ENCODE measurements around the gene PIK3R1. TPM values are rescaled to one million over a fixed set of nuclear protein-coding genes. Genes with fewer than 3 reads are reported as not detected.
"Not testable (repeated sequence)": the region's sequence is repeated elsewhere in the genome, so short reads cannot be mapped to it uniquely, and the experiment has no call there.

The PIK3R1 gene
- total RNA-seq, 2 donors from 2014 or later, result 65.2 to 172 TPM

DNA sequence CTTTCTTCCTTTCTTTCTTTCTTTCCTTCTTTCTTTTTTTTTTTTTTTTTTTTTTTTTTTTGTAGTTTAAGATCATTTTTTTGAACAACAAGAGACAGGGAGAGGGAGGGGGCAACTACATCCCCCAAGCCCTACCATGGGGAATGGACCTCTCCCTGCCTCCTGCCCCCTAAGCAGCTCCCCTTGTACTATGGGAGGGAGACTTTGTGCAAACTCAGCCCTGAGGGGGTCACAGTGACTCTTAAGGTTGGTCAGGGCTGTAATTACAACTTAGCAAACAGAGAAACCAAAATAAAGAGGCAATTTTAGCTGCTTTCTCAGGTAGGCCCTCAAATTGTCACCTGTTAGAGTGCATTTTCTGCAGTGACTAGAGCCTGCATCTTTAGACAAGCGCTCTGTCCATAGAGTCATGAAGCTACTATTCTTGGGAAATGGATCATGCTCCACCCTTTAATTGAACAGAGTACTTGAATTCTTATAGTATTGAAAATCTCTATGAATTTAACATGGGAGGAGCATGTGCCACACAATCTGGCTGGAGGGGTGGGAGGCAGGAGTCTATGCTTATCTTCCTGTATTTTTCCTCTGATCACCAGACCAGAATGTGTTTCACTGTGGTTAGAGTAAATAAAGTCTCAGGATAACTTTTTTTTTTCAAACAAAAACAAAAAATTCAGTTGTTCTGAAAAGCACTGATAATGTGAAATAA is 24.3 kb upstream of the PIK3R1 start:
- intact Hi-C loops (cut with DNase I), result no loop called here
- DNase-seq (ENCODE audit: low spot score), result no peak

DNA sequence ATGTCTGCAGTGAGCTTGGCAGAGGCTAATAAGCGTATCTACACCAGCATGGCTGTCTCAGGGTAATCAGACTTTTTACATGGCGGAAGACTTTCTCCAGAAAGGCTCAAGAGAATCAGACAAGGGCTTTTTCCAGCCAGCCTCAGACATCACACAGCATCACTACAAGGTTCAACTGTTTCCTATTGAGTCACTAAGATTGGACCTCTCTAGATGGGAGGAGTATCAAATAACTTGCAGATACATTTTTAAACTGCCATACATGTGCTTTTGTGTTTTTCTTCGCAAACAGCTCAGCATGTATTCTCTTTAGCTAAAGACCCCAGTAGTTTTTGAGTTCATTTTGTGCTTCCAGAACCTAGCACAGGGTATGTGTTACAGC is 22.9 kb upstream of the PIK3R1 start:
- intact Hi-C loops (cut with DNase I), result no loop called here
- no peak for DNase-seq (ENCODE audit: low spot score)

DNA sequence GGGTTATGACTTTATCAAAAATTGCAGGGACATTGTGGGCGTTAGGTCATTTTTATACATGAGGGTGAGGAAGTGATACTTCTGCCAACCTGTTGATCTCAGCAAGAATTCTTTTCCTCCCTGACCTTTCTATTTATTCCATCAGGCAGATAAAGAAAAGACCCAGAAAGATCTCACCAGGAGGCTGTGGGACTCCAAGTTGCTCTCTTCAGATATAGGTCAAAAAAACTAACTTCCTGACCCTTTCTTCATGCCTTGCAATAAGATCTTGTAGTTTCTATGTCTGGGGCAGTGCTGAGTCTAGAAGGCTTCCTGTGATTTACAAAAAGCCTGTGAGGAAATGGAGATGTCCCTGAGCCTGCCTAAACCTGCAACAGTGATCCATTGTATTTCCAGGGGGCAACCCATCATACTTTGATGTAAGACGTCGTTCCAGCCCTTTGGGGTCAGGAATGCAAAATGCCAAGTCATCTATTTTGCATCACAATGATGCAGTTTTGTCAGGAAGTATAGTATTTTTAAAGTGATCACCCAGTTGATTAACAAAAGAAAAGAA is 22.0 kb upstream of the PIK3R1 start:
- intact Hi-C loops (cut with DNase I), result no loop called here
- DNase-seq (ENCODE audit: low spot score), result no peak

DNA sequence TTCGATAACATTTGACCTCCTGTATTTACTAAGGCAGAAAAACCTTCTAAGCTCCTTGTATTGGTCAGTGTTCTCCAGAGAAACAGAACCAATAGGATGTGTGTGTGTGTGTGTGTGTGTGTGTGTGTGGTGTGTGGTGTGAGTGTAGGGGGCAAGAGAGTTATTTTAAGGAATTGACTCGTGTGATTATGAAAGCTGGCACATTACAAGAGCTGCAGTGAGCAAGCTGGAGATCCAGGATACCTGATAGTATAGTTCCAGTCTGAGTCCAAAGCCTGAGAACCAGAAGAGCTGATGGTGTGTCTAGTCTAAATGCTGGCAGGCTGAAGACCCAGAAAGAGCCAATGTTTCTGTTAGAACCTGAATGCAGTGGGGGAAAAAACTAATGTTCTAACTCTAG is 21.2 kb upstream of the PIK3R1 start:
- no peak for DNase-seq (ENCODE audit: low spot score)
- intact Hi-C loops (cut with DNase I), result no loop called here

DNA sequence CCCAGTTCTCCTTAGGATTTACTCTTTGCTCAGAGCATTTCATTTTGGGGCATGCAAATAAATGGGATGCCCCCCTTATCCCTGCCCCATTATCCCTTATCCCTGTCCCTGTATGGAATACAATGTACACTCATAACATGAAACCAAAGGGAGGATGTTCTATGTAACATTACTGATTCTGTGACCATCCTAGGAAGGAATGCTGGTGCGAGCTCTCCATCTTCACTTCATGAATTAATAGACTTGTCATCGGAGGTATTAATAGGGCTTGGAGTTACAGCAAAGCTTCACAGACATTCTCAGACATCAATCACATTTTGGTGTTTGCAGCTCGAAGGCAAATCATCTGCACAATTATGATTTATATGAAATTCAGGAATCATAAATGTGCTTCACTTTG is 20.4 kb upstream of the PIK3R1 start:
- no peak for DNase-seq (ENCODE audit: low spot score)
- intact Hi-C loops (cut with DNase I), result no loop called here

DNA sequence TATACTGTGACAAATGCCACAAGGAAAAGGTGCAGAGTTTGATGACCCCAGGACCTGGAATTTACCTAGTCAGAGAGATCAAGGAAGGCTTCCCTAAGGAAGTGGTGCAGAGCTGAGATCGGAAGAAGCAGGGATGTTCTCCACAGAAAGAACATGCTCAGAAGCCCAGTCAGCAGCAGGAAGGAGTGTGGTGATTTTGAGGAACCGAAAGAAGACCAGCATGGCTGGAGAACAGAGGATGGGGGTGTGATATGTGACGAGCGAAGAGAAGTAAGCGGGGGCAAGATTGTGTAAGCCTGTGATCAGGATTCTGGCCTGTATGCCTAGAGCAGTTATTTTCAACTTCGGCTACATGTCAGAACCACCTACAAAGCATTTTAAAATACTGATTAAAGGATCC is 18.7 kb upstream of the PIK3R1 start:
- DNase-seq (ENCODE audit: low spot score), result no peak
- intact Hi-C loops (cut with DNase I), result no loop called here

DNA sequence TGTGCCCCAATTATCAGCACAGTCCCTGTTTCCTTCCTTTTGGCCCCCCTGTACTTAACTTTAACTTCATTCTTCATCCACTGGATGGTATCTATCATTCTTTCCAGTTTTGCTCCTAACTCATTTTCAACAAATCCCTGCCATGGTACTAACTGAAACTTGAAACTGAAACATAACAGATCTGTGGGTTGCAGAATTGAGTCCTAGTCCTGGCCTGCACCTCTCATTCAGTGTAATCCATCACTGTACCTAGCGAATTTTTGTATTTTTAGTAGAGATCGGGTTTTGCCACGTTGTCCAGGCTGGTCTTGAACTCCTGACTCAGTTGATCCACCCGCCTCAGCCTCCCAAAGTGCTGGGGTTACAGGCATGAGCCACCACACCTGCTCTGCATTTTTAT is 15.3 kb upstream of the PIK3R1 start:
- intact Hi-C loops (cut with DNase I), result no loop called here
- no peak for DNase-seq (ENCODE audit: low spot score)

DNA sequence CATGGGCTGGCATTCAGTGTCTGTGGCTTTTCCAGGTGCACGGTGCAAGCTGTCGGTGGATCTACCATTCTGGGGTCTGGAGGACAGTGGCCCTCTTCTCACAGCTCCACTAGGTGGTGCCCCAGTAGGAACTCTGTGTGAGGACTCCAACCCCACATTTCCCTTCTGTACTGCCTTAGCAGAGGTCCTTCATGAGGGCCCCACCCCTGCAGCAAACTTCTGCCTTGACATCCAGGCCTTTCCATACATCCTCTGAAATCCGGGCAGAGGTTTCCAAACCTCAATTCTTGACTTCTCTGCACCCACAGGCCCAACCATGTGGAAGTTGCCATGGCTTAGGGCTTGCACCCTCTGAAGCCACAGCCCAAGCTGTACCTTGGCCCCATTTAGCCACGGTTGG is 4.9 kb upstream of the PIK3R1 start:
- intact Hi-C loops (cut with DNase I); DNase-seq (ENCODE audit: low spot score): not testable (repeated sequence)

DNA sequence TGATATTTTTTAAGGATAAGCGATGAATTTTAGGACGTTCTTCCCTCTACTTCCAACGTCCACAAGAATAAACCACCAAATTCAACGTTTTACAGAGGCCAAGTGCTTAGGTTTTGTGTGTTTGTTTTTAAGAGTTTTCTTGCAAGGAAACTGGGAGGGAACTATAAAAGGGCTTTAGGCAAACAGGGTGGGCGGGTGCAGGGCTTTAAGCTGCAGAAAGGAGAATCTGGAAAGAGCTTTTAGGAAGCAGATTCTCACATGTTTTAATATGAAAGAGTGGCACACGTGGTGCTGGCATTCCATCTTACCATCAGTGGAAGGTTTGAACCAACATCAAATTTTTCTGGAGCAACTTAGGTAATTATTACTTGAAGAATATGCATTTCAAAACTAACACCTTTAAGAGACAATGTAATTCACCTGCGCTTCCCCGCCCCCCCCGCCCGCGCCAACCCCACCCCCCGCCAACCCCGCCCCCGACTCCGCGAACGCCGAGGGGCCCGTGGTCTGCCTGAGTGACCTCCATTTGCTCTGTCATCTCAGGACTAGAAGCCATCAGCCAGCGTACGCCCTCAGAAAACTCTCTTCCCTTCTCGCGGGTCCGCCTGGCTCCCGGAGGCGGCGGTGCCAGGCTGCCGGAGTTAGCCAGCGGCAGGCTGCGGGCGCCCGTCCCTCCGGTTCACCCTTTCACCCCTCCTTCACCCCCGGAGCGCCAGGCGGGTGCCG is 911 bp upstream of the PIK3R1 start:
- intact Hi-C loops (cut with DNase I), result no loop called here
- peak; percentile 58 for DNase-seq (ENCODE audit: low spot score)

DNA sequence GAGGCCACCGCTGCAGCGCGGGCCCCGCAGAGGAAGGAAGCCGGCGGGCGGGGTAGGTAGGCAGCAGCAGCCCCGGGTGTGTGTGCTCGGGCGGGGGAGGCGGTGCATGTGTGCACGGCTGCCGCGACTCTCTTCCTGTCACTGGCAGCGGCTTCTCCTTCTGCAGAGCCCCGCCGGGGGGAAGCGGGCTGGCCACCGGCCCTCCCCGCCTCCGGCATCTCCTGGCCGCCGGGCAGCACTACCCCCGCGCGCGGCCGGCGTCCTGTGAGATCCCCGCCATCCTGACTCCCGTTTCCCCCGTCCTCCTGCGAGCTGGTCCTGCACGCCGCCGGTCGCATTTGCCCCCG is 315 bp downstream of the PIK3R1 start:
- no peak for DNase-seq (ENCODE audit: low spot score)
- intact Hi-C loops (cut with DNase I), result no loop called here

DNA sequence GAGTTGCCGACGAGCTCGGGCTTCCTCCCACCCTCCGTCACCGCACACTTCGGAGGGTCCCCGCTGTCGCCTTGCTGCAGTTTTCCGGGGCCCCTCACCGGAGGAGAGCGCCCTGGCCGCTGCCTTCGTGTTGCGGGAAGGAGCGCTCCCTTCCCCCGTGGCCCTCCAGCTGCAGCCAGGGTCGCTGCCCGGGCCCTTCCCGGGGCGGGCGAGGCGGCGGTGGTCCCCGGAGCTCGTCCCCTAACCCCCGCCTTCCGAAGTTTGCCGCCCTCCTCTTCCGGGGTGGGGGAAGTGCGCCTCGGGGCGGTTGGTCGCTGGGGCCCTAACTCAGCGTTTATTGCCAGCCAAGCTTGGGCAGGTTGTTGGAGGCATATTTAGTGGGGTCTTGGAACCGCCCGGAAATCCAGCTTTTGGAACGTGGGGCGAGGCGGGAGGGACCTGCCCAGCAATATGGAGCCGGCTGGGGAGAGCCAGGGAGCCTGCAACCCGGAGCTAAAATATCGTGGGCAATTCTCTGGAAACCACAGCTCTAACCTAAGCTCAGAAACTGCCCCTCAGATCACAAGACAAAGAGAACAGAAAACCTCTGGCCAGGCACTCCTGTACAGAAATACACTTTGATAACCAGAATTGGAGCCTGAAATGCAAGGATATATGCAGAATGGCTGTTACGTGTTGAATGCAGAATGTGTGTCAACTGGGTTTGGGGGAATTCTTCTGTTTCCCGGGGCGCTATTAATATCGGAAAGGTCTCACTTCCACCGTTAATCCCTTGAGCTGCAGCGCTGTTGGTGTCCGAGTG is 890 bp downstream of the PIK3R1 start:
- intact Hi-C loops (cut with DNase I), result no loop called here
- peak; percentile 85 for DNase-seq (ENCODE audit: low spot score)

DNA sequence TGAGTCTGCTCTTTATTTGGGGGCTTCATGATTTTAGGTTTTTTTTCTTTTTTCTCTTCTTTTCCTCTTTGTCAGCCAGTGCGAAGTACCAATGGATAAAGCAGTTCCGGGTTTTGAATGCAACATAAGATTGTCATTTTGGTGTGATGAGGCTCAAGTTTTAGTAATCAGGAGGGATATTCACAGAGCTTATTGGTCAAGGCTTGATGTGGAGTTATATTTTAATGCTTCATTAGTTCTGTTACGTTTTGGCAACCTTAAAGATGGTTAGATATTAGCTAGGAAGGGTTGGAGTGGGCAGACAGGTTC is 1.4 kb downstream of the PIK3R1 start:
- DNase-seq (ENCODE audit: low spot score), result no peak
- intact Hi-C loops (cut with DNase I), result no loop called here

DNA sequence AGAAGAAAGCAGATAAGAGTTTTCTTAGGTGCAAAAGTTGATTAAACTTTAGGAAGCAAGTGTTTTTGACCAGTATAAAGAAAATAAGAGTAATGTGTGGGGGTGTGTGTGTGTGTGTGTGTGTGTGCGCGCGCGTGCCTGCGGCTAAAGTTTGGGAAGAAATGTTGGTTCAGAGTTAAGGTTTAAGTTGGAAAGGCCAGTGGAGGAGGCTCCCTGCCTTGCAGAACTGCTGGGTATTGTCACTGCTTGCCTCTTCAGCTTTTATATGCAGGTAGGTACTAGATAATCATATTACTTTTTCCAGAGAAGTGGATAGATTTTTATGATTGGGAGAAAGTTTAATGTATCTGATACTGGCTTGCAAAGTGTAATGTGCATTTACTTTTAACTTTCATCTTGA is 2.0 kb downstream of the PIK3R1 start:
- DNase-seq (ENCODE audit: low spot score), result peak; percentile 63
- intact Hi-C loops (cut with DNase I), result no loop called here

DNA sequence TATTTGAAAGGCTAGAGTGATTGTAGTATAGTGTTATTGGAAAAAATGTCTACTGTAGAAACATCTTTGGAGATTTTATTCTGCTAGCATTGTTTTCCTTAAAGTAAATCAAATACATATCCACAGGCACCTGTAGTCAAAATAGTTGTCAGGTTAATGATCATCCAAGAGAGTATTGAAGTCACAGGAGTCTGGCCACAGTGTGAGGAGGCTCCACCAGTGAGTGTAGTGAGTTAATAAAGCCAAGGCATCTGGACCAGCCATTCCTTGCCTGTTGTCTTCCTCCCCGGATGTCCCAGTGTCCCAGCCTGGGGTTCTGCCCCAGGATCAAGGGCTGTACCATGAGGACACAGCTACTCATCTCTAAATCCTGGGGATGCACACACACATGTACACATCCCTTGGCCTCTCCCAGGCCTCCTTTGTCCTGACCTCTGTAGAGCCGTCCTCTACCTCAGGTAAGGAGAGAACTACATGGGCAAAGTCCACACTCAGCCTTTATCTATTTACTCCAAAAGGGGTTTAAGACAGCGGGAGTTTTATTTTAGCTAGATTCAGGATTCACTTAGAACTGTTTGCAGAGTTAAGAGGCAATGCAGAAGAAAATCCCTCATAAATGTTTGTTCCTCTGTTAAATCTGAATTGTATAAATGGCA is 3.7 kb downstream of the PIK3R1 start:
- intact Hi-C loops (cut with DNase I), result no loop called here
- DNase-seq (ENCODE audit: low spot score), result peak; percentile 55

DNA sequence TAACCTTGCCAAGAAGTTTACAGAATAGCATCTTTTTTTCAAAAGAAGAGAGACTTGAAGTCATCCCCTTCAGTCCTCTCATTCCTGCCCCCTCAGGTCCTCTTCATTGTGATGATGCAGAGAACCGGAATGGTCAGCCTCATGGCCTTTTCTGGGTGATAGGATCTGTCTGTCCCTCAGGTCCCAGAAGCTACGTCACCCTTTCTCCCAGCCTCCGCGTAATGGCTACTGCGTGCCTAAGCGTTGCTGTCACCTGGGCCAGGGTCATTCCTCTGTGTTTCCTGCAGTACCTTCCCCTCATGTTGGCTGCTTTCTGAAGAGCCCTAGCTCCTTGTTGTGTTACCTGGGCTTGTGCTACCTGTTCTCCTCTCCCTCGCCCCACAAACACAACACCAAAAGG is 4.7 kb downstream of the PIK3R1 start:
- no peak for DNase-seq (ENCODE audit: low spot score)
- intact Hi-C loops (cut with DNase I), result no loop called here

DNA sequence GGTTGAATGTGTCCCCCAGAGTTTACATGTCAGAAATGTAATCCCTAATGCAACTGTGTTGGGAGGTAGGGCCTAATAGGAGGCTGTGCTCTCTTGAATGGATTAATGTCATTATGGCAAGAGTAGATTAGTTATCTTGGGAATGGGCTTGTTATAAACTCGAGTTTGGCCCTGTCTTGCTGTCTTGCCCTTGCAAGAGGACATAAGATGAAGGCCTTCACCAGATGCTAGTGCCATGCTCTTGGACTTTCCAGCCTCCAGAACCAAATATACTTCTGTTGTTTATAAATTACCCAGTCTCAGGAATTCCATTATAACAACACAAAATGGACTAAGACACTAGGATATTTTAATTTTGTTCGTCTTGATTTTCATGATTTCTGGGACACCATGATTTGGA is 5.4 kb downstream of the PIK3R1 start:
- DNase-seq (ENCODE audit: low spot score), result no peak
- intact Hi-C loops (cut with DNase I), result no loop called here

DNA sequence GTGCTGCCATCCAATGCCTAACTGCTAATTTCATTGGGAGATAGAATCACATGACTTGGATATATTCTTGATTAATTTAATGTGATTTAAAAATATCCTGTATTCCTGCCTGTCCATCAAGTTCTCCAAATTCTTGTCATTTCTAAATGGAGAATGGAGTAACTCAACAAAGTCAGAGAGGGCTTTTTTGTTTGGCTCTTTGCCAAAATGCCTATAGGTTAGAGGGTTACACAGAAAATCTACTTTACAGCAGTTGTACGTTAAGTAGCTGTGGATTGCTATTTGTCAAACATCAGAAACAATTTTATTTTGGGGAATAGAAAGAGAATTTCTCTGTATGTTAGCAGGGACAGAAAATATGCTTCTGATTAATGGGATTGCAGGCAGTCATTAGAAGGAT is 5.9 kb downstream of the PIK3R1 start:
- intact Hi-C loops (cut with DNase I), result no loop called here
- DNase-seq (ENCODE audit: low spot score), result no peak

DNA sequence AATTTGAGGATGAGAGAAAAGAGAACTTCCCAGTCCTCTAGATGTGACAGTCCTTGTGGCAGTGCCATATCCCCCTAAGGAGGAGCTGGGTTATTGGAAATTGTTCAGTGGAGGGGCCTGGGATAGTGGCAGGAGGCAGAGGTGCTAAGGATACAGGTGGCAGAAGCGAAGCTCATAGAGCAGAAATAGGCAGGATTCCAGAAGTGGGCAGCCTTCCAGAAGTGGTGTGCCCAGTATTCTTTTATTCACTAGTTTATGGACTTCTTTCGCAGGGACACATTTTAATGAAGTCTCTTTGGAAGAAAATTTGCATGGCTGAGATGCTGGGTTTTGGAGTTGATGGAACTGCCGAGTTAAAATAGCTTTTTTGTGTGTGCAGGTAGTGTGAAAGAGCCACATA is 6.8 kb downstream of the PIK3R1 start:
- DNase-seq (ENCODE audit: low spot score), result no peak
- intact Hi-C loops (cut with DNase I), result no loop called here

DNA sequence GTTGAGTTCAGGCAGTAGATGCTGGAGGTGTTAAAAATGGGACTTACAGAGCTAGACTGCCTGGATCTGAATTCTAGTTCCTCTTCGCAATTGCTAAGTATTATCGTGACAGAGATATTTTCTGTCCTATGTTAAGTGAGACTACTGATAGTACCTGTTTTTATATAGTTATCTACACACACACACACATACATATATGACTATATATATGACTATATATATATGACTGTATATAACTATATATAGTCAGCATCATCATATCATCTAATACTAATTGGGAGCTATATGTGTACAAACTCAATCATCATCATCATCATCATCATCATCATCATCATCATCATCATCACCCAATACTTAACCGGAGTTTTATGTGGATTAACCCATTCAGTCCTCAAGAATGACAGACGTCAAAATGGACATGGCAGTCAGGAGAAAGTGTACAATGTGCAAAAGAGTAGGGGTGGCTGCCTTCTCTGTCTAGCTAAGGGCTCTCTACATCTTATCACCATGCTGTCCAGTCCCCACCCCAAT is 7.3 kb downstream of the PIK3R1 start:
- DNase-seq (ENCODE audit: low spot score), result no peak
- intact Hi-C loops (cut with DNase I), result no loop called here

DNA sequence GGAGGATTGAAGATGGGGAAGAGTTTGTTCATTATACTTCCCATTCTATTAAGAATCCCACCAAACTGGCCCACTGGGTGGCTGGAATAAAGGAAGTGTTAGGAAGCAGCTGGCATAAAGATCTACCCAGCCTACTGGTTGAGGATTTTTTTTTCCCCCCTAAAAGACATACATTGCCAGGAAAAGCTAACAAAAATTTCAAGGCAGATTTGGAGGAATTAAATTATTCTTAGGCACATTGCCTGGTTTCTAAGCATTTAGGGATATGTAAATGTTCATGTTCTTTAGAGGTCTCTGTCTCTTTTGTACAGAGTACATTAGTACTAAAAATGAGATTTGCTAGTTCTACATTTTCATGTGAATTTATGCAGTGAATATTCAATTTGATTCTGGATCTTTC is 8.3 kb downstream of the PIK3R1 start:
- intact Hi-C loops (cut with DNase I), result no loop called here
- DNase-seq (ENCODE audit: low spot score), result no peak

Data from posterior vena cava (tissue), 2 donors.